HK-2 (cell line): ENCODE data around the gene CBY2.
"Not testable (repeated sequence)": the region's sequence is repeated elsewhere in the genome, so short reads cannot be mapped to it uniquely, and the experiment has no call there.

Source experiments
- DNase-seq: peaks from one replicate; pipeline ENCODE4 v3.0.0-alpha.2; 2018; ENCODE audit not compliant: unreplicated experiment

The CBY2 gene

DNA sequence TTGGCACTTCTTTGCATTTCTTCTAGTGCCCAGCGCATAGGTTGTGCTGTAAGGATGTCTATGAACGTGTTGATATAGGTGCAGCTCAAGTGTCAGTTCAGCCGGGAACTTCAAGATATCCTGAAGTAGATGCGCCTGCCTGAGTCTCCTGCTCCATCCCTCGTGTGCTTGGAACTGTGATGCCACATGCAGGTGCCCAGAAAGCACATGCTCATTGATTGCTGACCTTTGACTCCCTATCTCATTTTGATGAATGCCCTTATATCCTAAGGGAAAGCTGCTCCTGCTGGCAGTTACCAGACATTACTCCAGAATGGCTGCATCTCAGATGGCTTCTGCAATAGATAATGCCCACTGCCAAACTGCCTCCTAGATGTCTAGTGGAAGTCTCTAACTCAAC lies 40.9 kb downstream of the CBY2 start:
- no peak for DNase-seq

DNA sequence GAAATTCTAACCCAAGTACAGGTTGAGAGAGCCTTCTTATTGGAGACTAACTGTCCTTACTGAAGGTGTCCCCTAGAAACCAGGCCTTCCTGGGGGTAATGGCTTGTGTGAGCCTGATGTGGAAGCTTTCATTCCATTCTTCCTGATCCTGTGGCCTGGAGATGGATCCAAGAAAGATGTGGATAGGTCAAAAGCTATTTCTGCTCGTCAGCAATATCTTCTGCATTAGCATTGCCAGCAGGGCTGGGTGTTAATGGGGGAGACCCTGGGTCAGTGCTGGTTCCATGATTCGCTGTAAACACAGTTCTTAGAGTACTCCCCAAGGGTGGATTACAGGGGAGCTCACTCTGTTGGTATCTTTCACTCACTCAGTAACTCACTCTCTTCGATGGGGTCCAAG lies 42.9 kb downstream of the CBY2 start:
- DNase-seq, result no peak

DNA sequence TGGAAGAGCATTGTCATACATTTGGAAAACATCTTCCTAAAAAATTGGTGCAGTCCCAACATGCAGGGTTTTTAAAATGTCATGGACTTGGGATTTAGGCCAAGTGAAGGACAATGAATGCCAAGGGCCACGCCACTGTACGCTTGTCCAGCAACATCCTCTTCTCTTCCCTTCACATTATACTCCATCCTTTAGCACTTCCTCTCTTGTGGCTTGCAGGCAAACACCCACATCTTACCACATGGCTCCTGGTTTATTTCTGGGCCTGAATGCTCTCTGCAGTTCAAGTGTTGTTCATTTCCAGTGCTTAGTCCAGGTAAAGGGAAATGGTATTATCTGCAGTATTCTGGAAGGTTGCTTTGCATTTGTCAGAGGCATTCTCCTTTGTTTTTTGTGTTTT lies 45.0 kb downstream of the CBY2 start:
- DNase-seq, result no peak

DNA sequence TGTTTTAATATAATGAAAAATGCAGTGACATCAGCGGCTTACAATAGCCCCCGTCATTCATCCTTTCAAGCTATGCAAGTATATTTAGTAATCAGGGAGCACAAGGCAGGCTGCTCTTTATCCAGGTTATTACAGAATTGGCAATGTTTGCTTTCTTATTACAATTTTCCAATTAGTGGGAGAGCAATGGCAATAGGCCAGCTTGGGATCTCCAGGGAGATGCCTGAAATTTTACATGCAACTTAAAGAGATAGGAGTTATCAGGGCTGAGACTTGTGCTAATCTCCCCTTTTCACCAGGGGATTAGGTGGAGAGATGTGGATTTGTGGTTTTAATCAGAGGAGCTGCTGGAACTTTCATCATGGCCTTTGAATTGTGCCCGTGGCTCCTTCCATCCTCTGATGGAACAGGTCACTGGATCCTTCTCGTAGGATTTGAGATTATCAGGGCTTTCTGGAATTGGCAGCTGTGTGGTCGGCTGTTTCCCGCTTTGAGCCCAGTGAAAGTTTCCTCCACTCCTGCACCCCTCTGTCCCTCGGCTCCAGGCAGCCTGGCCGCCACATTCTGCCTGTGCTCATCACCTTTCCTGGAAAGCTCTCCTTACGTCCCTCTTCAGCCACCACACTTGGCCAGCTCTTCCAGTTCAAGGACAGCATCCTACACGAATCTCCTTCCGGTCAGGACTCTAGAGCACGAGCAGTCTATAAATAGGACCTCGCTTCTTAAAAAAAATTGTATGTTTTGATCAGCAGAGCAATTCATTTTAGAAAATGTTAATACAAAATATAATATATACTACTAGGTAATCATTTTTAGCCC lies 47.0 kb downstream of the CBY2 start:
- DNase-seq, result no peak

DNA sequence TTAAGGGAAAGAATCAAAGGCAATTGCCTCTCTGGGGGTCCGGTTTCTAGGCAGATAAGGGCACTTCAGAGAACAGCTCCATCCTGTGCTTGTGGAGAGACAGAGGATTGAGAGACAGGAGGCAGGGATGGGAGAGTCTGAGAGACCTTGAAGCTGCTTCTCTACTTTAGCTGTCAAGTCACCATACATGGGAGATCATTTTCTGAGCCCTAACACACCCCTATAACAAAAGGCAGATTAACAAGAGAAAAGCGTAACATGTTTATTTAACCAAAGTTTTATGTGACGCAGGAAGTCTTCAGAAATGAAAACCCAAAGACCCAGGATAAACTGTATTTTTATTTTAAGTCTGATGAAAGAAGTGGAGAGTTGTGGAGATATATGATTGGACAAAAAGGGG lies 48.4 kb downstream of the CBY2 start:
- DNase-seq, result no peak

DNA sequence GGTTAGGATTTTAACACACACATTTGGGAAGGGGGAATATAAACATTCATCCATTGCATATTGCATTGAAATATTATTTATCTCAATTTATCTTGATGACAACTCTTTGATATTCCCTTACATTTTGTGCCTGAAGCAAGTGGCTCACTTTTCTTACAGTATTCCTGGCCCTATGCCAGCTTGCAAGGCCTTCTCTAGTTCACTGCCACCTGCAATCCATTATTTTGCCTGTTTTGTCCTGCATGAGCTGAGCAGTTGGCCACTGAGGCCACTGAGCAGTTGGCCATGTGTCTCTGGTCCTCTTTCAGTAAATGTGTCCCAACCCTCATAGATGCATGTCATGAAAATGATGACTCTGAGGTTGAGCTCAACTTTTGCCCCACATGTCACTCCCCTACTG lies 49.8 kb downstream of the CBY2 start:
- no peak for DNase-seq

DNA sequence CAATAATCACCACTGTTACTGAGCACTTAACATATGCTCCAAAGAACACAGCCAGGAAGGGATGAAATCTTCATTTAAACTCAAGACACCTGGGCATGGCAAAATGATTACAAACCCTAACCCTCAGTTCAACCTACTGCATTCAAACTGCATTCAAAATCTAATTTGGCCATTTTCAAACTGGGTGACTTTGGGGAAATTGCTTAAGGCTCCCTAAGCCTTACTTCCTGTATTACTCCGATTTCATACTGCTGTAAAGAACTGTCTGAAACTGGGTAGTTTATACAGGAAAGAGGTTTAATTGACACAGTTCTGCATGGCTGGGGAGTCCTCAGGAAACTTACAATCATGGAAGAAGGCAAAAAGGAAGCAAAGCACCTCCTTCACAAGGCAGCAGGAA lies 50.4 kb downstream of the CBY2 start:
- no peak for DNase-seq

DNA sequence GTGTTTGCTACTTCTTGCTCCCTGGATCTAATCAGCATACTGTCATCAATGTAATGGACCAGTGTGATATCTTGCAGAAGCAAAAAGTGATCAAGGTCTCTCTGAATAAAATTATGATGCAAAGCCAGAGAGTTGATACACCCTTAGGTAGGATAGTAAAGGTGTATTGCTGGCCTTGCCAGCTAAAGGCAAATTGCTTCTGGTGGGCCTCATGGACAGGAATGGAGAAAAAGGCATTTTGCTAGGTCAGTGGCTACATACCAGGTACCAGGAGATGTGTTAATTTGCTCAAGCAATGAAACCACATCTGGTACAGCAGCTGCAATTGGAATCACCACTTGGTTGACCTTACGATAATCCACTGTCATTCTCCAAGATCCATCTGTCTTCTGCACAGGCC lies 54.4 kb downstream of the CBY2 start:
- not testable (repeated sequence) for DNase-seq

DNA sequence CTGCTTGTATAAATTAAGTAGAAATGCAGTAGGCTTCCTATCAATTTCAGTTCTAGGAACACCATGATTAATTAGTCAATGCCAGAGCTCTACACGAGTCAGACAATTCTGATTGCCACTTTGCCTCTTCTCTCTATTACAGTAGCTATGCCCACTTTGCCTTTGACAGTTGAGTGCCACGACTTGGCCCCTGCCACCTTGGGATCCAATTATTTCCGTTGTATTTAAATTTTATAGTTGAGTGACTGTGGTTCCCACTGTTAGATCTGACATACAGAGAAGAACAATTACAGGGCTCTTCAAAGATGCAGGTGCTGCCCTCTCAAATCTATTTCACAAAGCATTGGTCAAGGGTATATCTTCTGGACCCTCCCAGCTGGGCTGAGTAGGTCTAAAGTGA lies 55.5 kb downstream of the CBY2 start:
- not testable (repeated sequence) for DNase-seq

DNA sequence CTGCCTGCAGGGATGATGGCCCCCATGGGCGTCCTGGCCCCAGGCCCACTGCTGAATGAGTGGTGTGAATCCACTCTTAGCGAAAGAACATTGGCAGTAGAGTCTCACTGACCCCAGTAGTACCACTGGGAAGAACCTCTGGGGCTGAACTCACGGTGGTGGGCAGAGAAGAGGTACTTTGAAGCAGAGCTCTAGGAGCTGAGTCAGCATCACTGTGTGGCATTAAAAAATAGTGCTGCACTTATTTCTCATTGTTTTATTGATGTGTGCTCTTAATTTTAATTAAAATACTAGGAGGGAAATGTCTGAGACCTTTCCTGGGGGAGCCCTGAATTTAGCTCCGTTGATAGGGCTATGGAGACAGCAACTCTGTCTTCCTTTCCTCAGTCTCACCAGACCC lies 61.3 kb downstream of the CBY2 start:
- DNase-seq, result no peak
